HepG2 (cell line): Measurements from ENCODE around the gene LASP1. TPM values are rescaled to one million over a fixed set of nuclear protein-coding genes. Genes with fewer than 3 reads are reported as not detected.

Experiments used
- AKAP8 ChIP-seq: sonication (generic); formaldehyde crosslinking; IDR thresholded peaks from 2 replicates; pipeline ENCODE4 v1.5.1; 2020; ENCODE audit warnings: mild to moderate bottlenecking, missing genetic modification reagents
- ATF1 ChIP-seq: IDR thresholded peaks from 2 replicates; pipeline ENCODE4 v1.6.1; 2016; ENCODE audit warnings: mild to moderate bottlenecking, control low read depth
- DDIT3 ChIP-seq: sonication (generic); formaldehyde crosslinking; IDR thresholded peaks from 2 replicates; pipeline ENCODE4 v1.4.0; 2020; ENCODE audit warnings: mild to moderate bottlenecking, missing genetic modification reagents
- GATAD1 ChIP-seq: IDR thresholded peaks from 2 replicates; pipeline ENCODE4 v1.6.1; 2016; ENCODE audit warnings: missing genetic modification reagents, missing compliant biosample characterization
- HIVEP1 ChIP-seq: sonication (generic); formaldehyde crosslinking; IDR thresholded peaks from 2 replicates; pipeline ENCODE4 v1.4.0; 2020; ENCODE audit warnings: mild to moderate bottlenecking, missing genetic modification reagents
- HMG20A ChIP-seq: IDR thresholded peaks from 2 replicates; pipeline ENCODE4 v1.6.1; 2016; ENCODE audit warnings: borderline replicate concordance
- IKZF5 ChIP-seq: IDR thresholded peaks from 2 replicates; pipeline ENCODE4 v1.6.1; 2018; ENCODE audit warnings: missing genetic modification reagents, mild to moderate bottlenecking, missing compliant biosample characterization
- KAT7 ChIP-seq: IDR thresholded peaks from 2 replicates; pipeline ENCODE4 v1.6.1; 2018; ENCODE audit warnings: borderline replicate concordance, missing compliant biosample characterization
- KDM1A ChIP-seq: IDR thresholded peaks from 2 replicates; pipeline ENCODE4 v1.6.1; 2016; ENCODE audit warnings: missing compliant biosample characterization
- MAX ChIP-seq: IDR thresholded peaks from 2 replicates; pipeline ENCODE4 v1.6.1; 2012; ENCODE audit warnings: inconsistent platforms
- MTA3 ChIP-seq: sonication (generic); formaldehyde crosslinking; IDR thresholded peaks from 2 replicates; pipeline ENCODE4 v1.4.0; 2020; ENCODE audit warnings: missing genetic modification reagents
- NFIB ChIP-seq: sonication (generic); formaldehyde crosslinking; IDR thresholded peaks from 2 replicates; pipeline ENCODE4 v1.9.0; 2021; ENCODE audit warnings: missing genetic modification reagents, mild to moderate bottlenecking, borderline replicate concordance
- SAP130 ChIP-seq: IDR thresholded peaks from 2 replicates; pipeline ENCODE4 v1.6.1; 2016; ENCODE audit warnings: low read depth
- ZBTB39 ChIP-seq: sonication (generic); formaldehyde crosslinking; IDR thresholded peaks from 2 replicates; pipeline ENCODE4 v1.5.0; 2020; ENCODE audit warnings: missing genetic modification reagents
- ZFAT ChIP-seq: sonication (generic); formaldehyde crosslinking; conservative IDR thresholded peaks from 2 replicates; pipeline ENCODE4 v1.8.1; 2023; ENCODE audit warnings: missing genetic modification reagents, inconsistent platforms
- ZNF225 ChIP-seq: sonication (generic); formaldehyde crosslinking; IDR thresholded peaks from 2 replicates; pipeline ENCODE4 v1.4.0; 2020; ENCODE audit warnings: mild to moderate bottlenecking, missing genetic modification reagents
- ZNF343 ChIP-seq: sonication (generic); formaldehyde crosslinking; IDR thresholded peaks from 2 replicates; pipeline ENCODE4 v1.4.0; 2020; ENCODE audit warnings: mild to moderate bottlenecking, missing genetic modification reagents
- ZNF724P ChIP-seq: sonication (generic); formaldehyde crosslinking; IDR thresholded peaks from 2 replicates; pipeline ENCODE4 v1.8.0; 2022; ENCODE audit warnings: missing genetic modification reagents, borderline replicate concordance
- polyA plus RNA-seq, 8 experiments: library from polyadenylated mRNA; depleted of rRNA in 3 of 8; stranded (reverse) in 7 of 8; unstranded in 1 of 8; fragments of >200 nt; fragmentation: Illumina TruSeq in 4 of 8; extraction: Trizol in 4 of 8; gene quantifications; 2 replicates each; pipeline versions ENCODE4 v1.2.1 to v1.2.3, GENCODE V29; 2011 to 2016; ENCODE audit warnings: low read depth in 4 of 8, missing spikeins in 1 of 8, mixed read lengths in 1 of 8; ENCODE audit not compliant: insufficient read depth in 1 of 8
- total RNA-seq, 5 experiments: library from RNA; depleted of rRNA; stranded (reverse); fragments of >200 nt; fragmentation: Illumina TruSeq; extraction: Trizol; gene quantifications; 2 replicates each; pipeline ENCODE4 v1.2.3, GENCODE V29; 2016; ENCODE audit warnings: low read depth in 1 of 5
- TF ChIP-seq, protein P1 (sequence below): sonication (generic); formaldehyde crosslinking; IDR thresholded peaks from 2 replicates; pipeline ENCODE4 v1.8.0; 2022; ENCODE audit warnings: mild to moderate bottlenecking, missing genetic modification reagents, moderate library complexity
- TF ChIP-seq, protein P2 (sequence below): sonication (generic); formaldehyde crosslinking; conservative IDR thresholded peaks from 2 replicates; pipeline ENCODE4 v1.8.1; 2023; ENCODE audit warnings: missing genetic modification reagents
- TF ChIP-seq, protein P3 (sequence below): sonication (generic); formaldehyde crosslinking; IDR thresholded peaks from 2 replicates; pipeline ENCODE4 v1.8.1; 2023; ENCODE audit warnings: mild to moderate bottlenecking, missing genetic modification reagents, borderline replicate concordance
- TF ChIP-seq, protein P4 (sequence below): IDR thresholded peaks from 2 replicates; pipeline ENCODE4 v1.6.1; 2012; ENCODE audit warnings: low read depth, low read length, improper control_type of control experiment

LASP1 gene
- total and polyA plus RNA-seq, 2 of the 13 experiments (the other 11 are each of a cell fraction or from before 2014, with no cell fraction given): 70.1 to 97.0 TPM

DNA sequence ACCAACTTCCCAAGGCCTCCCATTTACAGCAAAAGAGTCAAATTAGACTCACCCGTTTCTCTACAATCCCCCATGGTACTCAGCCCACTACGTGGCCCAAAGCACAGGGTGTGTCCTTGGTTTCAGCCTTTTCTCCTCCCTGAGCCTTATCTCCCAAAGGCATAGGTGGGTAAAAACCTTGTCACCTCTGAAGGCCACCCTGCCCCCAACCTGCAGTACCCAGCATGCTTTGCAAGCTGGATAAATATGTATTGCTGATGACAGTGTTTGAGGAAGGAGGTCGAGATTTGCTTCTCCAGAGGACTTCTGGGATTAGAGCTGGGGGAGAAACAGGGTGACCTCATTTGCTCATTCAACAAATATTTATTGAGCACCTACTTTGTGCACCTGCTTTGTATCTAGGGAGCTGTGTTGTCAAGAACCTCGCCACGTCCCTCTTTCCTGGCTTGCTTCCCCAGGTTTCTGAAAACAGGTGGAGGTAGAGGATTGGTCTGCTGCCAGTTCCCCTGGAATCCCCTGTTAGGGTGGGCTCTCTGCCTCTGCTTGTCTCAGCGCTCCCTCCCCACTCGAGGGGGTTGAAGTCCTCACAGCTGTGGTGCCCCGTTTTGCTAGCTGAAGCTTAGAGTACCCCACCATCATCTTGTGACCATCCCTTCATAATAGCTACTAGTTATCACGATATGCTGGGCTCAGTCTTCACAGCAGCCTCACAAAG lies 3.0 kb downstream of the LASP1 start (continued):
- TF ChIP-seq IKZF5: peak; percentile 59; the same call in 1 of the 2 replicates
- TF ChIP-seq, protein P1, sequence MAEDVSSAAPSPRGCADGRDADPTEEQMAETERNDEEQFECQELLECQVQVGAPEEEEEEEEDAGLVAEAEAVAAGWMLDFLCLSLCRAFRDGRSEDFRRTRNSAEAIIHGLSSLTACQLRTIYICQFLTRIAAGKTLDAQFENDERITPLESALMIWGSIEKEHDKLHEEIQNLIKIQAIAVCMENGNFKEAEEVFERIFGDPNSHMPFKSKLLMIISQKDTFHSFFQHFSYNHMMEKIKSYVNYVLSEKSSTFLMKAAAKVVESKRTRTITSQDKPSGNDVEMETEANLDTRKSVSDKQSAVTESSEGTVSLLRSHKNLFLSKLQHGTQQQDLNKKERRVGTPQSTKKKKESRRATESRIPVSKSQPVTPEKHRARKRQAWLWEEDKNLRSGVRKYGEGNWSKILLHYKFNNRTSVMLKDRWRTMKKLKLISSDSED (CRISPR knock-in tag): no peak
- TF ChIP-seq ZNF225 (CRISPR knock-in tag): no peak
- TF ChIP-seq MTA3 (CRISPR knock-in tag): no peak
- no peak for TF ChIP-seq AKAP8 (CRISPR knock-in tag)
- TF ChIP-seq KAT7 (CRISPR knock-in tag): no peak
- TF ChIP-seq DDIT3 (CRISPR knock-in tag): no peak
- TF ChIP-seq, protein P2, sequence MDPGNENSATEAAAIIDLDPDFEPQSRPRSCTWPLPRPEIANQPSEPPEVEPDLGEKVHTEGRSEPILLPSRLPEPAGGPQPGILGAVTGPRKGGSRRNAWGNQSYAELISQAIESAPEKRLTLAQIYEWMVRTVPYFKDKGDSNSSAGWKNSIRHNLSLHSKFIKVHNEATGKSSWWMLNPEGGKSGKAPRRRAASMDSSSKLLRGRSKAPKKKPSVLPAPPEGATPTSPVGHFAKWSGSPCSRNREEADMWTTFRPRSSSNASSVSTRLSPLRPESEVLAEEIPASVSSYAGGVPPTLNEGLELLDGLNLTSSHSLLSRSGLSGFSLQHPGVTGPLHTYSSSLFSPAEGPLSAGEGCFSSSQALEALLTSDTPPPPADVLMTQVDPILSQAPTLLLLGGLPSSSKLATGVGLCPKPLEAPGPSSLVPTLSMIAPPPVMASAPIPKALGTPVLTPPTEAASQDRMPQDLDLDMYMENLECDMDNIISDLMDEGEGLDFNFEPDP (CRISPR knock-in tag): no peak
- TF ChIP-seq HIVEP1: no peak
- TF ChIP-seq, protein P3, sequence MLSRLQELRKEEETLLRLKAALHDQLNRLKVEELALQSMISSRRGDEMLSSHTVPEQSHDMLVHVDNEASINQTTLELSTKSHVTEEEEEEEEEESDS (CRISPR knock-in tag): no peak
- no peak for TF ChIP-seq KDM1A (CRISPR knock-in tag)
- no peak for TF ChIP-seq NFIB
- no peak for TF ChIP-seq ZNF343 (CRISPR knock-in tag)
- no peak for TF ChIP-seq HMG20A (CRISPR knock-in tag)
- no peak for TF ChIP-seq GATAD1 (CRISPR knock-in tag)
- TF ChIP-seq ATF1 (CRISPR knock-in tag): no peak
- TF ChIP-seq MAX: peak; percentile 66; the same call in 1 of the 2 replicates
- no peak for TF ChIP-seq ZFAT
- TF ChIP-seq ZNF724P: no peak
- no peak for TF ChIP-seq ZBTB39
- peak; percentile 64 for TF ChIP-seq SAP130 (CRISPR knock-in tag)
- TF ChIP-seq, protein P4, sequence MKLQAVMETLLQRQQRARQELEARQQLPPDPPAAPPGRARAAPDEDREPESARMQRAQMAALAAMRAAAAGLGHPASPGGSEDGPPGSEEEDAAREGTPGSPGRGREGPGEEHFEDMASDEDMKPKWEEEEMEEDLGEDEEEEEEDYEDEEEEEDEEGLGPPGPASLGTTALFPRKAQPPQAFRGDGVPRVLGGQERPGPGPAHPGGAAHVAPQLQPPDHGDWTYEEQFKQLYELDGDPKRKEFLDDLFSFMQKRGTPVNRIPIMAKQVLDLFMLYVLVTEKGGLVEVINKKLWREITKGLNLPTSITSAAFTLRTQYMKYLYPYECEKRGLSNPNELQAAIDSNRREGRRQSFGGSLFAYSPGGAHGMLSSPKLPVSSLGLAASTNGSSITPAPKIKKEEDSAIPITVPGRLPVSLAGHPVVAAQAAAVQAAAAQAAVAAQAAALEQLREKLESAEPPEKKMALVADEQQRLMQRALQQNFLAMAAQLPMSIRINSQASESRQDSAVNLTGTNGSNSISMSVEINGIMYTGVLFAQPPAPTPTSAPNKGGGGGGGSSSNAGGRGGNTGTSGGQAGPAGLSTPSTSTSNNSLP: peak; percentile 19; the same call in 1 of the 2 replicates
